ENCODE measurements around the gene DYNC1I1. TPM values are rescaled to one million over a fixed set of nuclear protein-coding genes. Genes with fewer than 3 reads are reported as not detected.

Gene DYNC1I1
- total and polyA plus RNA-seq, 2 of the 13 experiments (the other 11 are each of a cell fraction or from before 2014, with no cell fraction given): not detected

GRCh38 chr7:96014617-96015016 lies 242.3 kb downstream of the DYNC1I1 start (continued):
- TF ChIP-seq HDAC6 (IDR thresholded peaks at IDR 0.05; ENCODE audit: low read depth, low read length): no peak
- no peak for TF ChIP-seq KLF15 (CRISPR knock-in tag; IDR thresholded peaks at IDR 0.05; ENCODE audit: borderline replicate concordance)
- TF ChIP-seq HOXA5 (CRISPR knock-in tag; IDR thresholded peaks at IDR 0.05): no peak
- no peak for TF ChIP-seq SP2 (CRISPR knock-in tag; IDR thresholded peaks at IDR 0.05)

- ATAC-seq (no peak), FAIRE-seq (no peak)
These were observed 243.8 kb downstream of the DYNC1I1 start for GRCh38 chr7:96016056-96016586.

More at GRCh38 chr7:96016056-96016586, 243.8 kb downstream of the DYNC1I1 start:
- Histone ChIP-seq H3K9ac (ENCODE audit: insufficient read depth, low read depth, low read length) (no peak overlapping the region), H3K9me3 (ENCODE audit: low read length) (no peaks in the 10 kb centered on the region), H3K4me3 (replicated peaks in 1 of 3; ENCODE audit: insufficient read depth in 1 of 3, low read depth in 2 of 3, low read length in 3 of 3) (no peak overlapping the region), H3K4me1 (ENCODE audit: insufficient read depth, low read length) (no peaks in the 10 kb centered on the region), H3K79me2 (ENCODE audit: insufficient read depth, low read length) (no peaks in the 10 kb centered on the region), H3K36me3 (replicated peaks in 1 of 2; ENCODE audit: control insufficient read depth in 1 of 2, insufficient read depth in 2 of 2, low read length in 2 of 2) (no peaks in the 10 kb centered on the region), H4K20me1 (ENCODE audit: insufficient read depth, low read length) (no peaks in the 10 kb centered on the region), H2AFZ (ENCODE audit: low read length) (no peak overlapping the region), H3K27me3 (ENCODE audit: control insufficient read depth in 1 of 2, insufficient read depth in 2 of 2, low read length in 2 of 2) (no peaks in the 10 kb centered on the region; a peak in 1 of 5 replicates), H3K4me2 (ENCODE audit: low read depth, low read length) (no peak overlapping the region), H3K27ac (ENCODE audit: extremely low read length, insufficient read depth, low read length) (no peak overlapping the region)
- ChIA-PET CTCF (ENCODE audit: low intra/inter-chr PET ratio, low total read pairs) (no interaction called here), POLR2A (no interaction called here)
- DNase-seq (ENCODE audit: low spot score): no peak
- in situ Hi-C loops (cut with HindIII; ENCODE audit: extremely low pct_ligation_motif_present, low pct_unique_long_range_greater_than_20kb): no loop called here
- 1% methylated on average over 3 of the region's 3 CpGs for whole genome bisulfite sequencing (ENCODE audit: low lambda C conversion rate)
- no TSS peak for BruUV-seq (replicated peaks)
- TF ChIP-seq ZNF816 (CRISPR knock-in tag; IDR thresholded peaks at IDR 0.05; ENCODE audit: borderline replicate concordance) (no peak), PCBP1 (IDR thresholded peaks at IDR 0.05; ENCODE audit: borderline replicate concordance, low read depth, low read length) (no peak), GABPA (IDR thresholded peaks at IDR 0.05; ENCODE audit: low read depth, low read length) (no peak), GABPA (CRISPR knock-in tag; IDR thresholded peaks at IDR 0.05; ENCODE audit: low read depth) (no peak), KDM3A (CRISPR knock-in tag; IDR thresholded peaks at IDR 0.05; ENCODE audit: low read depth) (no peak), ZNF710 (CRISPR knock-in tag; IDR thresholded peaks at IDR 0.05; ENCODE audit: borderline replicate concordance) (no peak), KDM6A (CRISPR knock-in tag; IDR thresholded peaks at IDR 0.05; ENCODE audit: low read depth) (no peak), MEIS2 (CRISPR knock-in tag; IDR thresholded peaks at IDR 0.05) (no peak), ZNF772 (CRISPR knock-in tag; IDR thresholded peaks at IDR 0.05) (no peak), GZF1 (CRISPR knock-in tag; IDR thresholded peaks at IDR 0.05) (no peak), ZUFSP (CRISPR knock-in tag; IDR thresholded peaks at IDR 0.05; ENCODE audit: borderline replicate concordance) (no peak), ZFP62 (CRISPR knock-in tag; IDR thresholded peaks at IDR 0.05) (no peak), FLYWCH1 (CRISPR knock-in tag; IDR thresholded peaks at IDR 0.05) (no peak), MTERF4 (CRISPR knock-in tag; IDR thresholded peaks at IDR 0.05) (no peak)
- intact Hi-C loops (cut with micrococcal nuclease; ENCODE audit: unreplicated experiment): no loop called here

Measured in HepG2 (cell line).